CD4-positive, alpha-beta T cell treated with Interleukin-6 at 100 ng/mL for 8 hours (primary cell): ENCODE measurements around the gene ZNF454.

Experiments
- DNase-seq: peaks from one replicate; pipeline ENCODE4 v3.0.0-alpha.2; 2020; ENCODE audit warnings: mixed read lengths, low spot score

ZNF454 gene

GRCh38 chr5:178940569-178941360 lies at the start of gene ZNF454:
ZNF454 (plus strand) TSS chr5:178941198; CDS start chr5:178942792, 1,594 bp downstream.
- DNase-seq: no peak

GRCh38 chr5:178895615-178896571 lies 45.1 kb upstream of the ZNF454 start, which contains the start of gene ZFP2:
ZFP2 (plus strand) TSS chr5:178895913; CDS start chr5:178931314, 35,401 bp downstream.
- DNase-seq: peak; percentile 25

- no peak for DNase-seq
Measured at GRCh38 chr5:178899289-178899688, 41.7 kb upstream of the ZNF454 start.

- no peak for DNase-seq
Measured at GRCh38 chr5:178902849-178903248, 38.1 kb upstream of the ZNF454 start.

GRCh38 chr5:178931846-178932760 lies 8.9 kb upstream of the ZNF454 start:
- DNase-seq: no peak

GRCh38 chr5:178941361-178941760 lies 363 bp downstream of the ZNF454 start:
- DNase-seq: no peak

GRCh38 chr5:178965465-178966055 lies 24.6 kb downstream of the ZNF454 start:
- no peak for DNase-seq

GRCh38 chr5:178981381-178981780 lies 40.4 kb downstream of the ZNF454 start:
- DNase-seq: no peak

- no peak for DNase-seq
Measured at GRCh38 chr5:178982941-178983340, 41.9 kb downstream of the ZNF454 start.

- DNase-seq: no peak
Measured at GRCh38 chr5:178983728-178984127, 42.7 kb downstream of the ZNF454 start.

- no peak for DNase-seq
Measured at GRCh38 chr5:178984145-178985072, 43.4 kb downstream of the ZNF454 start.

GRCh38 chr5:178986326-178986960 lies 45.4 kb downstream of the ZNF454 start:
- no peak for DNase-seq

GRCh38 chr5:178988436-178989220 lies 47.6 kb downstream of the ZNF454 start:
- DNase-seq: no peak

- DNase-seq: no peak
Measured at GRCh38 chr5:178989311-178989710, 48.3 kb downstream of the ZNF454 start.

- DNase-seq: no peak
Measured at GRCh38 chr5:178990491-178990890, 49.5 kb downstream of the ZNF454 start.

- DNase-seq: no peak
Measured at GRCh38 chr5:178991190-178992145, 50.5 kb downstream of the ZNF454 start.

- DNase-seq: no peak
Measured at GRCh38 chr5:178992291-178992895, 51.4 kb downstream of the ZNF454 start.
